Endothelial cell of umbilical vein (primary cell): ENCODE results near the gene ABLIM1. TPM values are rescaled to one million over a fixed set of nuclear protein-coding genes. Genes with fewer than 3 reads are reported as not detected.

Experiments
- BruUV-seq: library from RNA; stranded (reverse); fragments of 400-500 nt; replicated peaks from 2 replicates; lab custom pipeline; 2021; lab: Mats Ljungman, UMichigan
- CTCF ChIA-PET: fragments of 300-600, 350-600 bp; sonication (Branson Sonifier 250); formaldehyde crosslinking; loops from one replicate; lab custom pipeline; 2021; ENCODE audit warnings: antibody characterized with exemption, inconsistent platforms; lab: Charles Lee
- POLR2A ChIA-PET: fragments of 300-600, 350-600 bp; sonication (Branson Sonifier 250); formaldehyde crosslinking; loops from one replicate; lab custom pipeline; 2021; ENCODE audit warnings: antibody characterized with exemption, inconsistent platforms; lab: Charles Lee
- DNase-seq: peaks from one replicate; pipeline ENCODE4 v3.0.0-alpha.2; 2011; ENCODE audit warnings: low read depth, low spot score
- FAIRE-seq: peaks from 2 replicates; lab custom pipeline; 2011; peaks lifted over from hg19 to GRCh38; lab: Jason Lieb, UNC
- H2AFZ ChIP-seq: 2 replicates; pipeline ENCODE4 v1.6.0; 2012; ENCODE audit warnings: low read depth, low read length, control low read depth, inconsistent platforms
- H3K27ac ChIP-seq: 2 replicates; pipeline ENCODE4 v1.5.1; 2011; ENCODE audit warnings: low read depth, mild to moderate bottlenecking, control low read depth, low read length, moderate library complexity; ENCODE audit not compliant: insufficient read depth
- H3K27me3 ChIP-seq, 2 experiments: 2 replicates each; pipeline versions ENCODE4 v1.6.0 to v1.6.1; 2011; ENCODE audit warnings: low read length in 2 of 2, mixed read lengths in 1 of 2; ENCODE audit not compliant: control insufficient read depth in 2 of 2, insufficient read depth in 2 of 2
- H3K36me3 ChIP-seq, 2 experiments: 2 replicates in 1 of 2; 3 replicates in 1 of 2; pipeline ENCODE4 v1.5.1; 2011; ENCODE audit warnings: low read length in 2 of 2, mild to moderate bottlenecking in 1 of 2, moderate library complexity in 1 of 2; ENCODE audit not compliant: control insufficient read depth in 2 of 2, insufficient read depth in 2 of 2; ENCODE audit errors: extremely low read depth in 1 of 2
- H3K4me1 ChIP-seq: 3 replicates; pipeline ENCODE4 v1.5.1; 2011; ENCODE audit warnings: mild to moderate bottlenecking, low read length; ENCODE audit not compliant: control insufficient read depth, insufficient read depth; ENCODE audit errors: extremely low read depth
- H3K4me2 ChIP-seq: 2 replicates; pipeline ENCODE4 v1.6.1; 2011; ENCODE audit warnings: low read length, control low read depth, mixed read lengths; ENCODE audit not compliant: insufficient read depth
- H3K4me3 ChIP-seq, 3 experiments: fragments of 200-600 bp in 1 of 3; sonication (generic), shearing (Covaris generic) in 1 of 3; replicated peaks in 1 of 3; 2 replicates each; pipeline ENCODE4 v1.5.1; 2011 to 2016; ENCODE audit warnings: control low read depth in 3 of 3, low read length in 3 of 3, mild to moderate bottlenecking in 2 of 3, inconsistent platforms in 1 of 3, low read depth in 1 of 3, moderate library complexity in 1 of 3; ENCODE audit not compliant: insufficient read depth in 1 of 3
- H3K79me2 ChIP-seq: 2 replicates; pipeline ENCODE4 v1.6.0; 2012; ENCODE audit warnings: low read length, inconsistent platforms; ENCODE audit not compliant: control insufficient read depth, insufficient read depth
- H3K9ac ChIP-seq: replicated peaks from 2 replicates; pipeline ENCODE3; 2011; ENCODE audit warnings: low read length, control low read depth; ENCODE audit not compliant: insufficient read depth; ENCODE audit errors: extremely low read depth
- H3K9me1 ChIP-seq: replicated peaks from 3 replicates; pipeline ENCODE4 v1.6.0; 2011; ENCODE audit warnings: mild to moderate bottlenecking, low read length; ENCODE audit not compliant: control insufficient read depth, insufficient read depth; ENCODE audit errors: extremely low read depth
- H3K9me3 ChIP-seq: replicated peaks from 2 replicates; pipeline ENCODE4 v1.5.1; 2012; ENCODE audit warnings: low read length, inconsistent platforms; ENCODE audit not compliant: control insufficient read depth, insufficient read depth
- H4K20me1 ChIP-seq: replicated peaks from 2 replicates; pipeline ENCODE3; 2011; ENCODE audit warnings: mild to moderate bottlenecking, low read length; ENCODE audit not compliant: control insufficient read depth, insufficient read depth; ENCODE audit errors: extremely low read depth
- EZH2 ChIP-seq: IDR thresholded peaks from 2 replicates; pipeline ENCODE4 v1.6.1; 2012; ENCODE audit warnings: borderline replicate concordance, low read depth, mild to moderate bottlenecking, moderate library complexity, low read length, inconsistent platforms; ENCODE audit not compliant: severe bottlenecking
- FOS ChIP-seq: IDR thresholded peaks from 2 replicates; pipeline ENCODE4 v1.6.1; 2011; ENCODE audit warnings: mild to moderate bottlenecking, low read length, moderate library complexity, borderline replicate concordance; ENCODE audit not compliant: insufficient read depth
- GATA2 ChIP-seq: IDR thresholded peaks from 2 replicates; pipeline ENCODE4 v1.7.0; 2011; ENCODE audit warnings: low read depth, mild to moderate bottlenecking, moderate library complexity, mixed read lengths, low read length; ENCODE audit not compliant: insufficient read length, insufficient read depth
- JUN ChIP-seq: IDR thresholded peaks from 2 replicates; pipeline ENCODE4 v1.6.1; 2011; ENCODE audit warnings: borderline replicate concordance, low read depth; ENCODE audit not compliant: insufficient read length, insufficient read depth
- MYC ChIP-seq: IDR thresholded peaks from one replicate; pipeline ENCODE4 v1.6.1; 2011; ENCODE audit warnings: mild to moderate bottlenecking, low read depth, low read length
- POLR2A ChIP-seq: IDR thresholded peaks from 2 replicates; pipeline ENCODE4 v1.6.1; 2012; ENCODE audit warnings: low read depth, mild to moderate bottlenecking, control low read depth, low read length
- POLR2AphosphoS5 ChIP-seq: IDR thresholded peaks from 2 replicates; pipeline ENCODE4 v1.6.1; 2012; ENCODE audit warnings: low read depth, mild to moderate bottlenecking, control low read depth, low read length, moderate library complexity; ENCODE audit not compliant: insufficient read depth
- dilution Hi-C: fragments of 300-500 bp; cut with MboI; formaldehyde crosslinking; loops from one replicate; pipeline ENCODE4 v1.15.0; 2019; ENCODE audit warnings: low sequenced_read_pairs; ENCODE audit not compliant: extremely low pct_ligation_motif_present
- intact Hi-C: fragments of 100-400 bp; cut with micrococcal nuclease; formaldehyde crosslinking; loops from one replicate; pipeline ENCODE4 v1.10.0; 2022
- polyA plus RNA-seq, 4 experiments: library from polyadenylated mRNA; depleted of rRNA in 3 of 4; stranded (reverse) in 3 of 4; unstranded in 1 of 4; fragments of >200 nt; gene quantifications; 2 replicates each; pipeline versions ENCODE4 v1.2.1 to v1.2.3, GENCODE V29; 2011 to 2012; ENCODE audit warnings: missing spikeins in 1 of 4
- total RNA-seq: library from RNA; stranded (reverse); gene quantifications from 2 replicates; pipeline ENCODE4 v1.2.3, GENCODE V29; 2021
- TF ChIP-seq, protein P1 (sequence below): IDR thresholded peaks from 2 replicates; pipeline ENCODE4 v1.6.1; 2011; ENCODE audit not compliant: insufficient read depth, insufficient read length
- TF ChIP-seq, protein P2 (sequence below), 2 donors: IDR thresholded peaks; 1 replicate in 1 of 2; 2 replicates in 1 of 2; pipeline ENCODE4 v1.5.1; 2011; ENCODE audit warnings: low read length in 2 of 2, mild to moderate bottlenecking in 2 of 2, moderate library complexity in 2 of 2, control low read depth in 1 of 2, inconsistent platforms in 1 of 2, low read depth in 1 of 2; ENCODE audit not compliant: insufficient read depth in 1 of 2; ENCODE audit errors: extremely low read depth in 1 of 2

ABLIM1 gene
- total and polyA plus RNA-seq, 2 donors (not counting 3 experiments of a cell fraction or from before 2014, with no cell fraction given) = 128 to 235 TPM

GRCh38 chr10:114576132-114576487 lies 82.0 kb downstream of the ABLIM1 start:
- Histone ChIP-seq H3K36me3 (peaks cover 0 to 4% of the 10 kb centered on the region in 2 experiments), H3K9me3 (no peaks in the 10 kb centered on the region), H3K27ac (no peak overlapping the region), H2AFZ (no peak overlapping the region), H3K79me2 (no peaks in the 10 kb centered on the region), H3K9me1 (no peaks in the 10 kb centered on the region), H3K4me3 (no peak overlapping the region), H3K4me1 (peaks cover 10% of the 10 kb centered on the region), H4K20me1 (no peaks in the 10 kb centered on the region), H3K27me3 (no peaks in the 10 kb centered on the region), H3K4me2 (no peak overlapping the region), H3K9ac (no peak overlapping the region)
- DNase-seq = no peak
- CTCF ChIA-PET = interaction anchor here (1.5 to 2.3 kb wide), 3 partner anchors 11 to 119 kb away, joined by 4 to 6 read pairs (median 5); no protein-coding TSS in a partner anchor
- intact Hi-C loops = no loop called here
- TF ChIP-seq, protein P1, sequence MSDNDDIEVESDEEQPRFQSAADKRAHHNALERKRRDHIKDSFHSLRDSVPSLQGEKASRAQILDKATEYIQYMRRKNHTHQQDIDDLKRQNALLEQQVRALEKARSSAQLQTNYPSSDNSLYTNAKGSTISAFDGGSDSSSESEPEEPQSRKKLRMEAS = no peak
- no peak for TF ChIP-seq POLR2A
- no peak for TF ChIP-seq MYC
- TF ChIP-seq FOS = no peak
- TF ChIP-seq EZH2 = no peak
- no peak for TF ChIP-seq JUN
- TF ChIP-seq GATA2 = no peak
- TF ChIP-seq, protein P2, sequence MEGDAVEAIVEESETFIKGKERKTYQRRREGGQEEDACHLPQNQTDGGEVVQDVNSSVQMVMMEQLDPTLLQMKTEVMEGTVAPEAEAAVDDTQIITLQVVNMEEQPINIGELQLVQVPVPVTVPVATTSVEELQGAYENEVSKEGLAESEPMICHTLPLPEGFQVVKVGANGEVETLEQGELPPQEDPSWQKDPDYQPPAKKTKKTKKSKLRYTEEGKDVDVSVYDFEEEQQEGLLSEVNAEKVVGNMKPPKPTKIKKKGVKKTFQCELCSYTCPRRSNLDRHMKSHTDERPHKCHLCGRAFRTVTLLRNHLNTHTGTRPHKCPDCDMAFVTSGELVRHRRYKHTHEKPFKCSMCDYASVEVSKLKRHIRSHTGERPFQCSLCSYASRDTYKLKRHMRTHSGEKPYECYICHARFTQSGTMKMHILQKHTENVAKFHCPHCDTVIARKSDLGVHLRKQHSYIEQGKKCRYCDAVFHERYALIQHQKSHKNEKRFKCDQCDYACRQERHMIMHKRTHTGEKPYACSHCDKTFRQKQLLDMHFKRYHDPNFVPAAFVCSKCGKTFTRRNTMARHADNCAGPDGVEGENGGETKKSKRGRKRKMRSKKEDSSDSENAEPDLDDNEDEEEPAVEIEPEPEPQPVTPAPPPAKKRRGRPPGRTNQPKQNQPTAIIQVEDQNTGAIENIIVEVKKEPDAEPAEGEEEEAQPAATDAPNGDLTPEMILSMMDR (IDR thresholded peaks at IDR 0.05; ENCODE audit: extremely low read depth in 1 of 2, insufficient read depth in 1 of 2, low read depth in 1 of 2, low read length in 2 of 2) = no peak
- TF ChIP-seq POLR2AphosphoS5 = no peak
- POLR2A ChIA-PET = no interaction called here
- FAIRE-seq = no peak
- no TSS peak for BruUV-seq
- dilution Hi-C loops = no loop called here
